Activated CD4-positive, alpha-beta T cell treated with anti-CD3 and anti-CD28 coated beads for 36 hours (primary cell): Measurements from ENCODE around the gene ACVRL1. TPM values are rescaled to one million over a fixed set of nuclear protein-coding genes. Genes with fewer than 3 reads are reported as not detected.

Experiments
- ATAC-seq: fragments of 200-7000 bp; cut with Tn5 transposase; one replicate; pipeline ENCODE4 v1.10.0; 2021; ENCODE audit warnings: mild to moderate bottlenecking, moderate library complexity
- CTCF ChIA-PET: fragments of 350-600 bp; sonication (Branson Sonifier 250); formaldehyde crosslinking; loops from one replicate; lab custom pipeline; 2021; ENCODE audit warnings: antibody characterized with exemption; lab: Charles Lee
- POLR2A ChIA-PET: fragments of 350-600 bp; sonication (Branson Sonifier 250); formaldehyde crosslinking; loops from one replicate; lab custom pipeline; 2021; ENCODE audit warnings: antibody characterized with exemption, inconsistent platforms; lab: Charles Lee
- DNase-seq: peaks from one replicate; pipeline ENCODE4 v3.0.0-alpha.2; 2020
- H3K27ac Mint-ChIP-seq: one replicate; pipeline ENCODE4 v1.8.0; 2021; ENCODE audit warnings: mixed read lengths
- H3K27me3 Mint-ChIP-seq: one replicate; pipeline ENCODE4 v1.8.0; 2021; ENCODE audit warnings: mixed read lengths
- H3K36me3 Mint-ChIP-seq: one replicate; pipeline ENCODE4 v1.8.0; 2021; ENCODE audit warnings: low read depth, mixed read lengths
- H3K4me1 Mint-ChIP-seq: one replicate; pipeline ENCODE4 v1.8.0; 2021; ENCODE audit warnings: mixed read lengths
- H3K4me3 Mint-ChIP-seq: one replicate; pipeline ENCODE4 v1.8.0; 2021; ENCODE audit warnings: mild to moderate bottlenecking, moderate library complexity, mixed read lengths
- H3K9me3 Mint-ChIP-seq: one replicate; pipeline ENCODE4 v1.8.0; 2021; ENCODE audit warnings: low read depth, mixed read lengths
- intact Hi-C, 2 experiments: fragments of 100-400 bp; cut with DNase I in 1 of 2; cut with micrococcal nuclease in 1 of 2; formaldehyde crosslinking; loops; one replicate each; pipeline versions ENCODE4 v1.14.2 to v1.15.1; 2022 to 2024; cut with DNase I, micrococcal nuclease
- total RNA-seq, 2 experiments: library from RNA; stranded (reverse); gene quantifications; one replicate each; pipeline ENCODE4 v1.2.3, GENCODE V29; 2021

The ACVRL1 gene
- total RNA-seq, 2 experiments from 2014 or later: not detected

- Mint-ChIP-seq H3K27ac (no peak overlapping the region), H3K4me3 (no peak overlapping the region), H3K27me3 (peaks cover 48% of the 10 kb centered on the region), H3K9me3 (no peaks in the 10 kb centered on the region), H3K36me3 (no peaks in the 10 kb centered on the region), H3K4me1 (peaks cover 21% of the 10 kb centered on the region)
- ATAC-seq: no peak
- DNase-seq: no peak
- POLR2A ChIA-PET: no interaction called here
- intact Hi-C loops: no loop called here
- CTCF ChIA-PET: no interaction called here
Measured at GRCh38 chr12:51867796-51868428, 39.4 kb upstream of the ACVRL1 start.

GRCh38 chr12:51868821-51869495 lies 38.3 kb upstream of the ACVRL1 start:
- Mint-ChIP-seq H3K4me1 (peaks cover 14% of the 10 kb centered on the region), H3K9me3 (no peaks in the 10 kb centered on the region), H3K27me3 (peaks cover 42% of the 10 kb centered on the region), H3K27ac (no peak overlapping the region), H3K4me3 (no peak overlapping the region), H3K36me3 (no peaks in the 10 kb centered on the region)
- CTCF ChIA-PET: interaction anchor here (1.9 kb wide), 1 partner anchor 48 kb away, joined by 5 read pairs; no protein-coding TSS in a partner anchor
- no peak for DNase-seq
- intact Hi-C loops: no loop called here
- POLR2A ChIA-PET: no interaction called here
- ATAC-seq: no peak

- Mint-ChIP-seq H3K27me3 (peaks cover 40% of the 10 kb centered on the region), H3K4me3 (no peak overlapping the region), H3K9me3 (no peaks in the 10 kb centered on the region), H3K27ac (no peak overlapping the region), H3K4me1 (peaks cover 13% of the 10 kb centered on the region), H3K36me3 (no peaks in the 10 kb centered on the region)
- ATAC-seq (no peak), DNase-seq (no peak)
- POLR2A ChIA-PET: no interaction called here
- CTCF ChIA-PET: interaction anchor here (0.5 to 1.9 kb wide), 3 partner anchors 49 to 433 kb away, joined by 3 to 5 read pairs (median 3); no protein-coding TSS in a partner anchor
- intact Hi-C loops: no loop called here
Measured at GRCh38 chr12:51869496-51869865, 37.8 kb upstream of the ACVRL1 start.

GRCh38 chr12:51869931-51870330 lies 37.4 kb upstream of the ACVRL1 start:
- Mint-ChIP-seq H3K4me3 (no peak overlapping the region), H3K27ac (no peak overlapping the region), H3K36me3 (no peaks in the 10 kb centered on the region), H3K4me1 (peaks cover 11% of the 10 kb centered on the region), H3K9me3 (no peaks in the 10 kb centered on the region), H3K27me3 (peaks cover 36% of the 10 kb centered on the region)
- POLR2A ChIA-PET: no interaction called here
- CTCF ChIA-PET: interaction anchor here (0.5 to 1.9 kb wide), 3 partner anchors 49 to 433 kb away, joined by 3 to 5 read pairs (median 3); no protein-coding TSS in a partner anchor
- intact Hi-C loops: loop anchor here (5.0 to 10.0 kb wide), 2 partner anchors 48 to 275 kb away; partner anchors contain the start of gene SCN8A (in 1 of the 2)
- ATAC-seq: no peak
- DNase-seq: no peak

GRCh38 chr12:51870504-51870903 lies 36.8 kb upstream of the ACVRL1 start:
- CTCF ChIA-PET: interaction anchor here (0.7 to 1.9 kb wide), 4 partner anchors 50 to 1057 kb away, joined by 3 to 5 read pairs (median 3); no protein-coding TSS in a partner anchor
- Mint-ChIP-seq H3K27ac (no peak overlapping the region), H3K27me3 (peaks cover 32% of the 10 kb centered on the region), H3K9me3 (no peaks in the 10 kb centered on the region), H3K4me1 (peaks cover 11% of the 10 kb centered on the region), H3K36me3 (no peaks in the 10 kb centered on the region), H3K4me3 (no peak overlapping the region)
- POLR2A ChIA-PET: no interaction called here
- DNase-seq (no peak), ATAC-seq (no peak)
- intact Hi-C loops: loop anchor here (5.0 to 10.0 kb wide), 2 partner anchors 48 to 276 kb away; partner anchors contain the start of gene SCN8A (in 1 of the 2)

- ATAC-seq (no peak), DNase-seq (no peak)
- Mint-ChIP-seq H3K36me3 (no peaks in the 10 kb centered on the region), H3K4me1 (peaks cover 11% of the 10 kb centered on the region), H3K4me3 (no peak overlapping the region), H3K27me3 (peaks cover 31% of the 10 kb centered on the region), H3K27ac (no peak overlapping the region), H3K9me3 (no peaks in the 10 kb centered on the region)
- ChIA-PET POLR2A (no interaction called here), CTCF (interaction anchor here (0.7 to 1.1 kb wide), 4 partner anchors 9 to 1056 kb away, joined by 3 read pairs; no protein-coding TSS in a partner anchor)
- intact Hi-C loops: loop anchor here (5.0 to 10.0 kb wide), 2 partner anchors 49 to 276 kb away; partner anchors contain the start of gene SCN8A (in 1 of the 2)
Measured at GRCh38 chr12:51871126-51871525, 36.2 kb upstream of the ACVRL1 start.

GRCh38 chr12:51871918-51872688 lies 35.2 kb upstream of the ACVRL1 start:
- Mint-ChIP-seq H3K4me3 (no peak overlapping the region), H3K36me3 (no peaks in the 10 kb centered on the region), H3K27ac (no peak overlapping the region), H3K4me1 (peaks cover 11% of the 10 kb centered on the region), H3K9me3 (no peaks in the 10 kb centered on the region), H3K27me3 (peaks cover 29% of the 10 kb centered on the region)
- ATAC-seq (no peak), DNase-seq (no peak)
- ChIA-PET CTCF (interaction anchor here (0.7 to 1.4 kb wide), 6 partner anchors 8 to 451 kb away, joined by 3 to 5 read pairs (median 3); no protein-coding TSS in a partner anchor), POLR2A (no interaction called here)
- intact Hi-C loops: loop anchor here (5.0 to 10.0 kb wide), 2 partner anchors 50 to 277 kb away; partner anchors contain the start of gene SCN8A (in 1 of the 2)

GRCh38 chr12:51872689-51872981 lies 34.7 kb upstream of the ACVRL1 start:
- ChIA-PET POLR2A (no interaction called here), CTCF (interaction anchor here (0.8 to 1.4 kb wide), 4 partner anchors 9 to 52 kb away, joined by 3 to 5 read pairs (median 3); no protein-coding TSS in a partner anchor)
- Mint-ChIP-seq H3K4me1 (peaks cover 11% of the 10 kb centered on the region), H3K36me3 (no peaks in the 10 kb centered on the region), H3K27me3 (peaks cover 23% of the 10 kb centered on the region), H3K4me3 (no peak overlapping the region), H3K9me3 (no peaks in the 10 kb centered on the region), H3K27ac (no peak overlapping the region)
- DNase-seq (no peak), ATAC-seq (no peak)
- intact Hi-C loops: loop anchor here (5.0 to 10.0 kb wide), 2 partner anchors 50 to 278 kb away; partner anchors contain the start of gene SCN8A (in 1 of the 2)

GRCh38 chr12:51873251-51873994 lies 33.9 kb upstream of the ACVRL1 start:
- no peaks in the 10 kb centered on the region for H3K36me3 Mint-ChIP-seq
- H3K27ac Mint-ChIP-seq: no peak overlapping the region
- CTCF ChIA-PET: interaction anchor here (0.6 to 2.9 kb wide), 7 partner anchors 9 to 531 kb away, joined by 3 to 16 read pairs (median 3); no protein-coding TSS in a partner anchor
- no peak overlapping the region for H3K4me3 Mint-ChIP-seq
- POLR2A ChIA-PET: interaction anchor here (0.6 kb wide), 1 partner anchor 34 kb away, joined by 3 read pairs; no protein-coding TSS in a partner anchor
- intact Hi-C loops: loop anchor here (5.0 to 10.0 kb wide), 2 partner anchors 51 to 279 kb away; partner anchors contain the start of gene SCN8A (in 1 of the 2)
- DNase-seq: no peak
- peaks cover 18% of the 10 kb centered on the region for H3K27me3 Mint-ChIP-seq
- no peaks in the 10 kb centered on the region for H3K9me3 Mint-ChIP-seq
- ATAC-seq: no peak
- H3K4me1 Mint-ChIP-seq: peaks cover 9% of the 10 kb centered on the region

GRCh38 chr12:51874000-51874399 lies 33.3 kb upstream of the ACVRL1 start:
- ATAC-seq (no peak), DNase-seq (no peak)
- no peaks in the 10 kb centered on the region for H3K36me3 Mint-ChIP-seq
- intact Hi-C loops: loop anchor here (2.0 to 10.0 kb wide), 3 partner anchors 52 to 279 kb away; partner anchors contain the start of gene SCN8A (in 1 of the 2)
- H3K4me1 Mint-ChIP-seq: peaks cover 5% of the 10 kb centered on the region
- no peak overlapping the region for H3K4me3 Mint-ChIP-seq
- H3K27me3 Mint-ChIP-seq: peaks cover 12% of the 10 kb centered on the region
- CTCF ChIA-PET: interaction anchor here (0.6 to 2.9 kb wide), 6 partner anchors 10 to 532 kb away, joined by 3 to 16 read pairs (median 3); no protein-coding TSS in a partner anchor
- POLR2A ChIA-PET: interaction anchor here (0.6 kb wide), 1 partner anchor 34 kb away, joined by 3 read pairs; no protein-coding TSS in a partner anchor
- H3K9me3 Mint-ChIP-seq: no peaks in the 10 kb centered on the region
- H3K27ac Mint-ChIP-seq: no peak overlapping the region
